Neural progenitor cell (in vitro differentiated cells): ENCODE measurements around the gene TXNRD1. TPM values are rescaled to one million over a fixed set of nuclear protein-coding genes. Genes with fewer than 3 reads are reported as not detected.

Experiments used
- DNase-seq: peaks from one replicate; pipeline ENCODE4 v3.0.0-alpha.2; 2016; ENCODE audit warnings: low spot score
- H2AFZ ChIP-seq: fragments of 200-600 bp; sonication (generic); replicated peaks from 2 replicates; pipeline ENCODE4 v1.6.1; 2016; ENCODE audit warnings: antibody characterized with exemption
- H3F3A ChIP-seq: fragments of 200-600 bp; sonication (generic); 2 replicates; pipeline ENCODE4 v1.6.1; 2016; ENCODE audit warnings: antibody characterized with exemption, low read depth
- H3K27ac ChIP-seq: fragments of 200-600 bp; sonication (generic); 2 replicates; pipeline ENCODE4 v1.5.1; 2016; ENCODE audit warnings: mild to moderate bottlenecking
- H3K27me3 ChIP-seq: fragments of 200-600 bp; sonication (generic); 2 replicates; pipeline ENCODE4 v1.6.1; 2016; ENCODE audit warnings: mild to moderate bottlenecking, moderate library complexity
- H3K36me3 ChIP-seq: fragments of 200-600 bp; sonication (generic); 2 replicates; pipeline ENCODE4 v1.5.1; 2016
- H3K4me1 ChIP-seq: fragments of 200-600 bp; sonication (generic); 2 replicates; pipeline ENCODE4 v1.6.1; 2016; ENCODE audit warnings: mixed run types
- H3K4me2 ChIP-seq: fragments of 200-600 bp; sonication (generic); 2 replicates; pipeline ENCODE4 v1.6.1; 2016
- H3K4me3 ChIP-seq: fragments of 200-600 bp; sonication (generic); 2 replicates; pipeline ENCODE4 v1.5.1; 2016
- H3K79me2 ChIP-seq: fragments of 200-600 bp; sonication (generic); 2 replicates; pipeline ENCODE4 v1.6.1; 2016; ENCODE audit warnings: low read depth
- H3K9ac ChIP-seq: fragments of 200-600 bp; sonication (generic); 2 replicates; pipeline ENCODE4 v1.6.1; 2016
- H3K9me3 ChIP-seq: fragments of 200-600 bp; sonication (generic); 2 replicates; pipeline ENCODE4 v1.5.1; 2016; ENCODE audit warnings: low read depth
- H4K20me1 ChIP-seq: fragments of 200-600 bp; sonication (generic); 2 replicates; pipeline ENCODE4 v1.6.1; 2016; ENCODE audit warnings: low read depth
- H3K27ac Mint-ChIP-seq: 3 replicates; pipeline ENCODE4 v1.8.0; 2021; ENCODE audit warnings: mixed read lengths
- H3K27me3 Mint-ChIP-seq: 2 replicates; pipeline ENCODE4 v1.8.0; 2022; ENCODE audit warnings: low read depth, mild to moderate bottlenecking, inconsistent platforms, moderate library complexity, mixed read lengths; ENCODE audit not compliant: insufficient read depth
- H3K36me3 Mint-ChIP-seq: 3 replicates; pipeline ENCODE4 v1.8.0; 2021; ENCODE audit warnings: mixed read lengths
- H3K4me1 Mint-ChIP-seq: 3 replicates; pipeline ENCODE4 v1.8.0; 2021; ENCODE audit warnings: mixed read lengths
- H3K4me3 Mint-ChIP-seq: 3 replicates; pipeline ENCODE4 v1.8.0; 2021; ENCODE audit warnings: mild to moderate bottlenecking, moderate library complexity, mixed read lengths
- H3K9me3 Mint-ChIP-seq: 3 replicates; pipeline ENCODE4 v1.8.0; 2020; ENCODE audit warnings: mixed read lengths
- CTCF ChIP-seq: fragments of 200-600 bp; sonication (generic); IDR thresholded peaks from 2 replicates; pipeline ENCODE4 v1.5.1; 2017; ENCODE audit warnings: antibody characterized with exemption, mild to moderate bottlenecking
- EZH2 ChIP-seq: fragments of 200-600 bp; sonication (generic); IDR thresholded peaks from 2 replicates; pipeline ENCODE4 v1.6.1; 2017; ENCODE audit warnings: antibody characterized with exemption, mild to moderate bottlenecking, moderate library complexity
- EZH2phosphoT487 ChIP-seq: fragments of 200-600 bp; sonication (generic); IDR thresholded peaks from 2 replicates; pipeline ENCODE4 v1.6.1; 2017; ENCODE audit warnings: antibody characterized with exemption
- total RNA-seq: library from RNA; depleted of rRNA; stranded (reverse); fragments of >200 nt; gene quantifications from 2 replicates; pipeline ENCODE4 v1.2.3, GENCODE V29; 2015; ENCODE audit warnings: low replicate concordance

Gene TXNRD1
- total RNA-seq, 1 donor from 2014 or later, result 99.8 TPM

- Mint-ChIP-seq H3K4me1 (peaks cover under 1% of the 10 kb centered on the region), H3K36me3 (no peaks in the 10 kb centered on the region), H3K27me3 (peaks cover 2% of the 10 kb centered on the region), H3K4me3 (no peak overlapping the region), H3K9me3 (no peaks in the 10 kb centered on the region), H3K27ac (no peak overlapping the region)
- peak overlapping the region; percentile 21 for H2AFZ ChIP-seq
- no peak overlapping the region for H3K27ac ChIP-seq
- no peaks in the 10 kb centered on the region for H3K36me3 ChIP-seq
- H3K4me3 ChIP-seq, result no peak overlapping the region
- H3K9me3 ChIP-seq, result no peaks in the 10 kb centered on the region
- DNase-seq, result no peak
- TF ChIP-seq EZH2phosphoT487 (no peak), EZH2 (no peak), CTCF (no peak)
- no peaks in the 10 kb centered on the region for H4K20me1 ChIP-seq
- H3K27me3 ChIP-seq, result no peaks in the 10 kb centered on the region
- no peaks in the 10 kb centered on the region for H3K79me2 ChIP-seq
- no peaks in the 10 kb centered on the region for H3K4me1 ChIP-seq
- no peaks in the 10 kb centered on the region for H3F3A ChIP-seq
- no peak overlapping the region for H3K9ac ChIP-seq
- H3K4me2 ChIP-seq, result no peak overlapping the region
Measured at GRCh38 chr12:104243551-104243950, 28.0 kb downstream of the TXNRD1 start.

- Mint-ChIP-seq H3K27me3 (peaks cover 2% of the 10 kb centered on the region), H3K9me3 (no peaks in the 10 kb centered on the region), H3K27ac (no peak overlapping the region), H3K36me3 (no peaks in the 10 kb centered on the region), H3K4me3 (no peak overlapping the region), H3K4me1 (peaks cover 5% of the 10 kb centered on the region)
- no peaks in the 10 kb centered on the region for H3F3A ChIP-seq
- peak overlapping the region; percentile 21 for H2AFZ ChIP-seq
- no peaks in the 10 kb centered on the region for H3K27me3 ChIP-seq
- H3K4me1 ChIP-seq, result no peaks in the 10 kb centered on the region
- H3K9ac ChIP-seq, result no peak overlapping the region
- no peaks in the 10 kb centered on the region for H3K9me3 ChIP-seq
- no peak for TF ChIP-seq CTCF
- TF ChIP-seq EZH2, result no peak
- TF ChIP-seq EZH2phosphoT487, result no peak
- H3K79me2 ChIP-seq, result no peaks in the 10 kb centered on the region
- no peak overlapping the region for H3K27ac ChIP-seq
- H4K20me1 ChIP-seq, result no peaks in the 10 kb centered on the region
- DNase-seq, result no peak
- H3K4me3 ChIP-seq, result no peak overlapping the region
- H3K4me2 ChIP-seq, result no peak overlapping the region
- H3K36me3 ChIP-seq, result no peaks in the 10 kb centered on the region
Measured at GRCh38 chr12:104243971-104244370, 28.4 kb downstream of the TXNRD1 start.

GRCh38 chr12:104247698-104248097 is 32.1 kb downstream of the TXNRD1 start:
- H3K9me3 Mint-ChIP-seq, result no peaks in the 10 kb centered on the region
- no peaks in the 10 kb centered on the region for H3K27me3 ChIP-seq
- peaks cover 7% of the 10 kb centered on the region for H3K4me1 Mint-ChIP-seq
- no peaks in the 10 kb centered on the region for H3K36me3 ChIP-seq
- H3K4me3 ChIP-seq, result no peak overlapping the region
- H3K9me3 ChIP-seq, result no peaks in the 10 kb centered on the region
- H3K79me2 ChIP-seq, result no peaks in the 10 kb centered on the region
- H3K27ac ChIP-seq, result no peak overlapping the region
- DNase-seq, result no peak
- no peak overlapping the region for H3K9ac ChIP-seq
- H4K20me1 ChIP-seq, result no peaks in the 10 kb centered on the region
- no peak overlapping the region for H3K4me3 Mint-ChIP-seq
- TF ChIP-seq EZH2phosphoT487, result no peak
- TF ChIP-seq CTCF, result no peak
- TF ChIP-seq EZH2, result no peak
- no peaks in the 10 kb centered on the region for H3K36me3 Mint-ChIP-seq
- H2AFZ ChIP-seq, result no peak overlapping the region
- H3K4me2 ChIP-seq, result no peak overlapping the region
- H3K27me3 Mint-ChIP-seq, result peaks cover 3% of the 10 kb centered on the region
- no peaks in the 10 kb centered on the region for H3K4me1 ChIP-seq
- no peak overlapping the region for H3K27ac Mint-ChIP-seq
- H3F3A ChIP-seq, result no peaks in the 10 kb centered on the region
